Activated CD8-positive, alpha-beta memory T cell treated with anti-CD3 and anti-CD28 coated beads, Interleukin-2, amount 50 U/mL, for 24 hours (primary cell): ENCODE results near the gene PPARG.

ENCODE experiments used
- DNase-seq: peaks from one replicate; pipeline ENCODE4 v3.0.0-alpha.2; 2020; ENCODE audit errors: extremely low read depth

The PPARG gene

DNA sequence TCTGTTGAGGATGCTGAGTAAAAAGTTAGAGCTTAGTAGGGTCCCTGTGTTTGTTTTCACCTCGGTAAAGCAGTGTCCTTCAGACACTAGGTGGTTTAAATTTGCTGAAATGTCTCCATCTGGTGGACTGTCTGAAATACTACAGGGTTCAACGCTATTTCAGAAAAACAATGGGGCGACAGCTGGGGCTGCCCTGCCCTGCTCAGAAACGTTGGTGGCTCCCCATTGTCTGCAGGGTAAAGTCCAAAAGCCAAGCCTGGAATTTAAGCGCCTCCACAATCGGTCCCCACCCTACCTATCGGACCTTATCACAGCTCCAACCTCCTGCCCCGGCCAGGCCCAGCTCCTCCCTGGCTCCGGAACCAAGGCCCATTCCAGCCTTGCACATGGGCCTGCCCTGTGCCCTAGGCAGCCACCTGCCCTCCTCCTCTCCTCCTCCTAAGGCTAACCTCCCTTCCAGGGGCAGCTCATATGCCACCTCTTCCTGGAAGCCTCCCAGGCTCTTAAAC, 191.1 kb downstream of the PPARG start:
- DNase-seq = no peak

GRCh38 chr3:12483410-12483809, 194.5 kb downstream of the PPARG start:
- DNase-seq = no peak

GRCh38 chr3:12483872-12484197, 195.0 kb downstream of the PPARG start:
- no peak for DNase-seq
